Osteoblast (primary cell): Measurements from ENCODE around the gene AQP6. TPM values are rescaled to one million over a fixed set of nuclear protein-coding genes. Genes with fewer than 3 reads are reported as not detected.
A peak's percentile ranks its signal among the peaks of the same experiment; 100 is the strongest.
"Not testable (repeated sequence)": the region's sequence is repeated elsewhere in the genome, so short reads cannot be mapped to it uniquely, and the experiment has no call there.

Experiments
- DNase-seq: peaks from one replicate; pipeline ENCODE4 v3.0.0; 2011; ENCODE audit warnings: low spot score, mixed read lengths; ENCODE audit not compliant: insufficient read length; ENCODE audit errors: missing footprints
- H2AFZ ChIP-seq: 2 replicates; pipeline ENCODE4 v1.6.0; 2011; ENCODE audit warnings: mild to moderate bottlenecking, low read length
- H3K27ac ChIP-seq: 2 replicates; pipeline ENCODE4 v1.5.1; 2011; ENCODE audit warnings: mild to moderate bottlenecking, low read depth, low read length, moderate library complexity
- H3K27me3 ChIP-seq: 2 replicates; pipeline ENCODE4 v1.6.0; 2012; ENCODE audit warnings: mild to moderate bottlenecking, control low read depth, inconsistent platforms, low read length, moderate library complexity; ENCODE audit not compliant: insufficient read depth
- H3K36me3 ChIP-seq: 2 replicates; pipeline ENCODE4 v1.5.1; 2011; ENCODE audit warnings: mild to moderate bottlenecking, low read length, control low read depth, moderate library complexity; ENCODE audit not compliant: insufficient read depth
- H3K4me1 ChIP-seq: 2 replicates; pipeline ENCODE4 v1.5.1; 2011; ENCODE audit warnings: mild to moderate bottlenecking, low read length, control low read depth, moderate library complexity; ENCODE audit not compliant: insufficient read depth
- H3K4me2 ChIP-seq: 2 replicates; pipeline ENCODE4 v1.6.0; 2011; ENCODE audit warnings: mild to moderate bottlenecking, low read length; ENCODE audit not compliant: insufficient read depth
- H3K4me3 ChIP-seq: fragments of 200-600 bp; sonication (generic); 3 replicates; pipeline ENCODE4 v1.5.1; 2012; ENCODE audit warnings: mild to moderate bottlenecking, low read length, inconsistent platforms; ENCODE audit not compliant: insufficient read depth
- H3K79me2 ChIP-seq: 2 replicates; pipeline ENCODE4 v1.6.0; 2012; ENCODE audit warnings: mild to moderate bottlenecking, low read length, control low read depth, inconsistent platforms; ENCODE audit not compliant: insufficient read depth
- H3K9me3 ChIP-seq: 2 replicates; pipeline ENCODE4 v1.5.1; 2011; ENCODE audit warnings: low read depth, low read length, control low read depth
- H4K20me1 ChIP-seq: 2 replicates; pipeline ENCODE4 v1.6.0; 2012; ENCODE audit warnings: mild to moderate bottlenecking, low read length, control low read depth; ENCODE audit not compliant: insufficient read depth
- CTCF ChIP-seq: IDR thresholded peaks from 2 replicates; pipeline ENCODE4 v1.5.1; 2011; ENCODE audit warnings: mild to moderate bottlenecking, low read depth, low read length, moderate library complexity; ENCODE audit errors: extremely low read depth
- total RNA-seq: library from RNA; depleted of rRNA; stranded (reverse); fragments of >200 nt; gene quantifications from 2 replicates; pipeline ENCODE4 v1.2.3, GENCODE V29; 2012

AQP6 gene
- total RNA-seq, 1 donor, result not detected

GRCh38 chr12:49982246-49983087 is 9.7 kb downstream of the AQP6 start:
- Histone ChIP-seq H3K27me3 (no peaks in the 10 kb centered on the region), H4K20me1 (no peaks in the 10 kb centered on the region), H2AFZ (no peak overlapping the region), H3K9me3 (no peaks in the 10 kb centered on the region), H3K4me2 (peak overlapping the region; percentile 1), H3K27ac (no peak overlapping the region), H3K36me3 (no peaks in the 10 kb centered on the region), H3K79me2 (no peaks in the 10 kb centered on the region), H3K4me1 (peaks cover 21% of the 10 kb centered on the region), H3K4me3 (no peak overlapping the region)
- no peak for TF ChIP-seq CTCF
- peak; percentile 76 for DNase-seq

GRCh38 chr12:49983892-49984291 is 11.1 kb downstream of the AQP6 start:
- TF ChIP-seq CTCF, result peak; percentile 17
- Histone ChIP-seq H3K36me3 (peaks cover 13% of the 10 kb centered on the region), H2AFZ (peak overlapping the region; percentile 78), H3K4me3 (peak overlapping the region; percentile 36), H3K4me2 (peak overlapping the region; percentile 63), H3K79me2 (no peaks in the 10 kb centered on the region), H3K4me1 (peaks cover 21% of the 10 kb centered on the region), H4K20me1 (no peaks in the 10 kb centered on the region), H3K27me3 (no peaks in the 10 kb centered on the region), H3K27ac (peak overlapping the region; percentile 64), H3K9me3 (no peaks in the 10 kb centered on the region)
- DNase-seq, result peak; percentile 91

GRCh38 chr12:49984476-49985359 is 12.0 kb downstream of the AQP6 start:
- no peak for TF ChIP-seq CTCF
- no peaks in the 10 kb centered on the region for H3K9me3 ChIP-seq
- peaks cover 17% of the 10 kb centered on the region for H3K36me3 ChIP-seq
- no peak overlapping the region for H3K4me2 ChIP-seq
- H3K27me3 ChIP-seq, result no peaks in the 10 kb centered on the region
- no peaks in the 10 kb centered on the region for H4K20me1 ChIP-seq
- no peak overlapping the region for H3K4me3 ChIP-seq
- no peak for DNase-seq
- H3K79me2 ChIP-seq, result no peaks in the 10 kb centered on the region
- H2AFZ ChIP-seq, result peak overlapping the region; percentile 78
- no peak overlapping the region for H3K27ac ChIP-seq
- peaks cover 21% of the 10 kb centered on the region for H3K4me1 ChIP-seq

GRCh38 chr12:49985981-49986380 is 13.2 kb downstream of the AQP6 start:
- H3K4me3 ChIP-seq, result no peak overlapping the region
- H3K4me2 ChIP-seq, result no peak overlapping the region
- no peaks in the 10 kb centered on the region for H3K9me3 ChIP-seq
- H3K36me3 ChIP-seq, result peaks cover 22% of the 10 kb centered on the region
- TF ChIP-seq CTCF, result no peak
- no peak overlapping the region for H2AFZ ChIP-seq
- H3K4me1 ChIP-seq, result peaks cover 25% of the 10 kb centered on the region
- H4K20me1 ChIP-seq, result no peaks in the 10 kb centered on the region
- no peaks in the 10 kb centered on the region for H3K79me2 ChIP-seq
- peak; percentile 37 for DNase-seq
- no peaks in the 10 kb centered on the region for H3K27me3 ChIP-seq
- no peak overlapping the region for H3K27ac ChIP-seq

GRCh38 chr12:49986476-49986875 is 13.7 kb downstream of the AQP6 start:
- DNase-seq, H3K27me3 ChIP-seq, H2AFZ ChIP-seq, H3K9me3 ChIP-seq, H3K4me3 ChIP-seq, H3K4me2 ChIP-seq, H4K20me1 ChIP-seq, H3K27ac ChIP-seq, H3K79me2 ChIP-seq: not testable (repeated sequence)
- H3K36me3 ChIP-seq, result peaks cover 22% of the 10 kb centered on the region
- peaks cover 25% of the 10 kb centered on the region for H3K4me1 ChIP-seq
